Endodermal cell (in vitro differentiated cells): Measurements from ENCODE around the gene ARHGEF11. TPM values are rescaled to one million over a fixed set of nuclear protein-coding genes. Genes with fewer than 3 reads are reported as not detected.

Experiments
- DNase-seq: peaks from one replicate; pipeline ENCODE4 v3.0.0-alpha.2; 2017
- H3K27ac ChIP-seq: 2 replicates; pipeline ENCODE4 v1.5.1; 2013; ENCODE audit warnings: mild to moderate bottlenecking, low read depth, low read length, moderate library complexity
- H3K27me3 ChIP-seq: 2 replicates; pipeline ENCODE4 v1.6.1; 2013; ENCODE audit warnings: mild to moderate bottlenecking, low read length, moderate library complexity; ENCODE audit not compliant: insufficient read depth, control insufficient read depth, poor library complexity, severe bottlenecking
- H3K36me3 ChIP-seq: 2 replicates; pipeline ENCODE4 v1.7.0; 2013; ENCODE audit warnings: mild to moderate bottlenecking, low read length, moderate library complexity; ENCODE audit not compliant: control insufficient read depth, insufficient read depth
- H3K4me1 ChIP-seq: one replicate; pipeline ENCODE4 v1.7.0; 2013; ENCODE audit warnings: low read length; ENCODE audit not compliant: control insufficient read depth, insufficient read depth
- H3K4me3 ChIP-seq: 2 replicates; pipeline ENCODE4 v1.5.1; 2013; ENCODE audit warnings: mild to moderate bottlenecking, low read length, moderate library complexity
- H3K9ac ChIP-seq: 2 replicates; pipeline ENCODE4 v1.6.1; 2013; ENCODE audit warnings: mild to moderate bottlenecking, low read length, moderate library complexity; ENCODE audit not compliant: poor library complexity, severe bottlenecking; ENCODE audit errors: extremely low read depth
- H3K9me3 ChIP-seq: 2 replicates; pipeline ENCODE4 v1.6.1; 2013; ENCODE audit warnings: mild to moderate bottlenecking, low read length, moderate library complexity; ENCODE audit not compliant: control insufficient read depth
- H3K27ac Mint-ChIP-seq: 2 replicates; pipeline ENCODE4 v1.8.0; 2020; ENCODE audit warnings: mixed read lengths
- H3K27me3 Mint-ChIP-seq: 2 replicates; pipeline ENCODE4 v1.8.0; 2021; ENCODE audit warnings: mild to moderate bottlenecking, mixed read lengths; ENCODE audit not compliant: insufficient read depth
- H3K36me3 Mint-ChIP-seq: 2 replicates; pipeline ENCODE4 v1.8.0; 2020; ENCODE audit warnings: low read depth, mixed read lengths
- H3K4me1 Mint-ChIP-seq: 2 replicates; pipeline ENCODE4 v1.8.0; 2020; ENCODE audit warnings: mixed read lengths
- H3K4me3 Mint-ChIP-seq: 2 replicates; pipeline ENCODE4 v1.8.0; 2020; ENCODE audit warnings: mild to moderate bottlenecking, moderate library complexity, mixed read lengths
- H3K9me3 Mint-ChIP-seq: 2 replicates; pipeline ENCODE4 v1.8.0; 2020; ENCODE audit warnings: mild to moderate bottlenecking, mixed read lengths
- CTCF ChIP-seq: fragments of 200-600 bp; sonication (generic); conservative IDR thresholded peaks from 2 replicates; pipeline ENCODE4 v1.5.0; 2021; ENCODE audit warnings: antibody characterized with exemption, mild to moderate bottlenecking
- WGBS, 2 experiments: methylation state at CpG; one replicate each; pipeline versions ENCODE4 v1.1.5 to v1.1.7; 2013; ENCODE audit warnings: missing lambda C conversion rate in 2 of 2, mixed read lengths in 1 of 2; ENCODE audit not compliant: insufficient coverage in 1 of 2, insufficient read length in 1 of 2; 5-methylcytosine and 5-hydroxymethylcytosine counted together
- total RNA-seq, 2 donors: library from RNA; stranded (reverse); fragmentation: NEBNext Ultra II Directional in 1 of 2; extraction: Animal tissue kit (Norgen Biotek cat#: 25700) in 1 of 2; gene quantifications; 2 replicates in 1 of 2; 3 replicates in 1 of 2; pipeline ENCODE4 v1.2.1, GENCODE V29; 2021

The ARHGEF11 gene
- total RNA-seq, 2 donors from 2014 or later: 54.2 to 56.5 TPM

- Histone ChIP-seq H3K9me3 (no peaks in the 10 kb centered on the region), H3K9ac (no peak overlapping the region), H3K27me3 (no peaks in the 10 kb centered on the region), H3K36me3 (no peaks in the 10 kb centered on the region), H3K27ac (no peak overlapping the region), H3K4me3 (no peak overlapping the region), H3K4me1 (peaks cover 12% of the 10 kb centered on the region)
- H3K27me3 Mint-ChIP-seq: no peaks in the 10 kb centered on the region
- WGBS, 2 experiments: 92% methylated on average over 3 of the region's 3 CpGs; no CpG with 5 or more reads in 1 of the 2 experiments
- H3K4me1 Mint-ChIP-seq: peaks cover 39% of the 10 kb centered on the region
- H3K27ac Mint-ChIP-seq: peak overlapping the region; percentile 56
- H3K9me3 Mint-ChIP-seq: no peaks in the 10 kb centered on the region
- DNase-seq: no peak
- no peak for TF ChIP-seq CTCF
- peaks cover 4% of the 10 kb centered on the region for H3K36me3 Mint-ChIP-seq
- no peak overlapping the region for H3K4me3 Mint-ChIP-seq
Observed at GRCh38 chr1:156998301-156998700, 47.2 kb downstream of the ARHGEF11 start.

- 93% methylated on average over 5 of the region's 5 CpGs for WGBS, 2 experiments
- Histone ChIP-seq H3K9me3 (no peaks in the 10 kb centered on the region), H3K27me3 (no peaks in the 10 kb centered on the region), H3K9ac (no peak overlapping the region), H3K36me3 (peaks cover 13% of the 10 kb centered on the region), H3K4me3 (no peak overlapping the region), H3K4me1 (peaks cover 12% of the 10 kb centered on the region), H3K27ac (no peak overlapping the region)
- Mint-ChIP-seq H3K9me3 (no peaks in the 10 kb centered on the region), H3K4me1 (peaks cover 39% of the 10 kb centered on the region), H3K36me3 (peaks cover 12% of the 10 kb centered on the region), H3K27me3 (no peaks in the 10 kb centered on the region), H3K27ac (no peak overlapping the region), H3K4me3 (no peak overlapping the region)
- no peak for TF ChIP-seq CTCF
- DNase-seq: no peak
Observed at GRCh38 chr1:156995412-156995811, 50.1 kb downstream of the ARHGEF11 start.

GRCh38 chr1:156994277-156994676, 51.3 kb downstream of the ARHGEF11 start:
- no peak overlapping the region for H3K4me3 Mint-ChIP-seq
- H3K9ac ChIP-seq: no peak overlapping the region
- H3K27ac ChIP-seq: no peak overlapping the region
- H3K36me3 Mint-ChIP-seq: peaks cover 12% of the 10 kb centered on the region
- H3K27me3 ChIP-seq: no peaks in the 10 kb centered on the region
- no peak overlapping the region for H3K27ac Mint-ChIP-seq
- no peaks in the 10 kb centered on the region for H3K27me3 Mint-ChIP-seq
- peaks cover 39% of the 10 kb centered on the region for H3K4me1 Mint-ChIP-seq
- no peak for DNase-seq
- H3K4me3 ChIP-seq: no peak overlapping the region
- peaks cover 13% of the 10 kb centered on the region for H3K36me3 ChIP-seq
- no peaks in the 10 kb centered on the region for H3K9me3 Mint-ChIP-seq
- 67 to 92% methylated on average over 1 to 2 of the region's 2 CpGs for WGBS, 2 experiments
- no peaks in the 10 kb centered on the region for H3K9me3 ChIP-seq
- peaks cover 12% of the 10 kb centered on the region for H3K4me1 ChIP-seq
- TF ChIP-seq CTCF: no peak
